Activated CD8-positive, alpha-beta memory T cell treated with anti-CD3 and anti-CD28 coated beads for 36 hours (primary cell): ENCODE data around the gene HS3ST3A1. TPM values are rescaled to one million over a fixed set of nuclear protein-coding genes. Genes with fewer than 3 reads are reported as not detected.
"Not testable (repeated sequence)": the region's sequence is repeated elsewhere in the genome, so short reads cannot be mapped to it uniquely, and the experiment has no call there.

Source experiments
- CTCF ChIA-PET: fragments of 350-600 bp; sonication (Branson Sonifier 250); formaldehyde crosslinking; loops from one replicate; lab custom pipeline; 2021; ENCODE audit warnings: antibody characterized with exemption; lab: Charles Lee
- POLR2A ChIA-PET: fragments of 350-600 bp; sonication (Branson Sonifier 250); formaldehyde crosslinking; loops from one replicate; lab custom pipeline; 2021; ENCODE audit warnings: antibody characterized with exemption; lab: Charles Lee
- total RNA-seq, 2 experiments: library from RNA; stranded (reverse); gene quantifications; one replicate each; pipeline ENCODE4 v1.2.3, GENCODE V29; 2021

Gene HS3ST3A1
- total RNA-seq, 2 experiments from 2014 or later: 0.08 TPM; not detected in 1

DNA sequence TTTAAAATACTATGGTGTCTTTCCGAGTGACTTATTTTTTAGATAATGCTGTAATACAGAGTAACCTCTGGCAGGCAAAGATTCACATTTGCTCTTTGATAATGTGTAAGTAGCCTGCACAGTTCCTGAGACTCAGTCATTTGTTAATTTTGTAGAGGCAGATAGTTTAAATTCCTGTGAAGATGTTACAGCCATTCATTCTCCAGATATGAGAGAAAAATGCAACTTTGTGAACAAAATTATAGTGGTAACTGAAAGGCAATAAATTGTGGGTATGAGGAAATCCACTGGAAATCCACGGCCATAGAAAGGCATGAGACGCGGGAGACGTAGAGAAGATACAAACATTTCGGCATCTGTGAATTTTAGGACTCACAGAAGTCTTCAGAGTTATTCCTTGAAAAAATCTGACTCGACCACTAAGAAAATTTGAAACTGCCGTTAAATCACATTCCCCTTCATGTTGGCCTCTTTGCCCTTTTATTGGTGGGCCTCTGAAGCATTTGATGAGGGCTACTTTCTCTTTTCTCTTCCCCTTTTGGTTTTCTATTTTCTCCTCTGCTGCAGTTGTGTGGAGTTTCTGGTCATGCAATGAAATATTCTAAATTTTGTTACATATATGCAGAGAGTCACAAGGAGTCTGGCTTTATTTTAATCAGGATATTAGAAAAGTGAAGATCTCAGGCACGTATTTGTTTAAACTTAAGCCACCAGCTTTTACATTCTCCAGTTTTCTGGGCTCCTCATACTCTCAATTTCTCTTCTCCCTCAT lies 18.8 kb downstream of the HS3ST3A1 start:
- POLR2A ChIA-PET: no interaction called here
- CTCF ChIA-PET: no interaction called here

DNA sequence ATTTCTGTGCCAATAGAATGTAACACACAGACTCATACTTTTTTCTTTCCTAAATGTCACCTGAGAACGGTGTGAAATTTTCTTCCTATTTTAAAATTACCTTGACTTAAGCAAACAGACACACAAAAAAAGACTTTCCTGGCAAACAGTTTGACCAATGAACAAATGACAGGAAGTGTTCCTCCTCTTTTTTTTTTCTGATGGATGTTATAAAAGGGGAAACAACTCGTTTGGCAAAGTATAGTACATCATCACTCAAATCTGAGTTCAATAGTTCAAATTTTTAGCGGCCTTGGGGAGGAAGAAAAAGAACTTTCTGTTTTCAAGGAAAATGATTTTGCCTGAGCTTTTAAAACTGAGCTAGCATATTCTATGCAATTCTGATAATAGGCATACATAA lies 19.8 kb downstream of the HS3ST3A1 start:
- POLR2A ChIA-PET: interaction anchor here (0.6 kb wide), 1 partner anchor 211 kb away, joined by 3 read pairs; no protein-coding TSS in a partner anchor
- CTCF ChIA-PET: no interaction called here

DNA sequence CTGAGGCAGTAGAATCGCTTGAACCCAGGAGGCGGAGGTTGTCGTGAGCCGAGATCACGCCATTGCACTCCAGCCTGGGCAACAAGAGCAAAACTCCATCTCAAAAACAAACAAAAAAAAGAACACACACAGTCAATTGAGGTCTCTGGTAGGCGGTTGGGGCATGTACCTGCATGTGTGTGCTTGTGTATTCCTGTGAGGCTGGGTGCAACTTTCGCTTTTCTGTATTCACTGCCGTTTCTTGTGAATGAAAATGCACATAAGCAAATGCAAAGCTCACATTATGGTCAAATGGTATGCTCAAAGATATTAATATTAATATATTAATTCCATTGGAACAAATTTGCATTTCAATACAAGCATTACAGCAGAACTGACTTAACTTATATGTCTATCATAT lies 20.9 kb downstream of the HS3ST3A1 start:
- POLR2A ChIA-PET: no interaction called here
- CTCF ChIA-PET: no interaction called here

DNA sequence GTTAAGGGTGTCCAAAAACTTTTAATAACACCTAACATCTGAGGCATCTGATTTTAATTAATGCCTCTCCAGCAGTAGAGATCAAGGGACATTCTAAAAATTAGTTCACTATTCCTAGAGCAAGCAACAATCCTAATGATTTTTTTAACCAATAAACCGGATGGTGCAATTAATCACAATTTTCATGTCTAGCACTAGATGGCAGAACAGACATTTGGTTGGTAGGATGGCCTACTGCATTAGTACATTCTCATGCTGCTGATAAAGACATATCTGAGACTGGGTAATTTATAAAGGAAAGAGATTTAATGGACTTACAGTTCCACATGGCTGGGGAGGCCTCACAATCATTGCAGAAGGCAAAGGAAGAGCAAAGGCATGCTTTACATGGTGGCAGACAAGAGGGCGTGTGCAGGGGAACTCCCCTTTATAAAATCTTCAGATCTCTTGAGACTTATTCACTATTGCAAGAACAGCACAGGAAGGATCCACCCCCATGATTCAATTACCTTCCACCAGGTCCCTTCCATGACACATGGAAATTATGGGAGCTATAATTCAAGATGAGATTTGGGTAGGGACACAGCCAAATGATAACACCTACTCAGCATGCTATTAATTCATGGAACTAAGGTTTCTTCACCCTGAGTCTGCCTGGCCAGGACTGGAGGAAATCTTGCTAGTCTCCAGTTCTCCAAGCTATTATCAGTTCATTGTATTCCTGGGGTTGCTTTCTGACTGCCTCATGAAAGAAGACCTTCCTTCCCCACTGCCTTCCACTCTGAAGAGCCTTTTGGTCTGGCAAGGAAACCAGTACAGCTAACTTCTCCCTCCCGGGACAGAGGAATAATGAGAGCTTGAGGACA lies 24.8 kb downstream of the HS3ST3A1 start:
- CTCF ChIA-PET: no interaction called here
- POLR2A ChIA-PET: no interaction called here

DNA sequence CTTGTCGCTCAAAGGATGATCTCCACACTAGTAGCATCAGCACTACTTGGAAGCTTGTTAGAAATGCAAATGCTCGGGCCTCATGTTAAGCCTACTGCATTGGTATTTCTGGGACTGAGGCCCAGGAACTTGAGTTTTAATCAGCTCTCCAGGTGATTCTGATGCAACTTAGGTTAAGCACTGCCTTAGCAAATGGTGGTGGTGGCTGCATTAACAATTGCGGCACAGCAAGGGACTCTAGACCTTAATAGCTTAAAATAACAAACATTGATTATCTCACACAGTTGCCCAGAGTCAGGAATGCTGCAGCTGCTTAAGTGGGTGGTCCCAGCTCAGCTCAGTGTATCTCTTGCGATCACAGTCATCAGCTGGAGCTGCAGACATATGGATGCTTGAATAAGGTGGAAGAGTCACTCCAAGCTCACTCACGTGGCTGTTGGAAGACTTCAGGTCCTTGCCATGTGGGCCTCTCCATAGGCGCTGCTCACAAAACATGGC lies 25.8 kb downstream of the HS3ST3A1 start:
- CTCF ChIA-PET: no interaction called here
- POLR2A ChIA-PET: no interaction called here

DNA sequence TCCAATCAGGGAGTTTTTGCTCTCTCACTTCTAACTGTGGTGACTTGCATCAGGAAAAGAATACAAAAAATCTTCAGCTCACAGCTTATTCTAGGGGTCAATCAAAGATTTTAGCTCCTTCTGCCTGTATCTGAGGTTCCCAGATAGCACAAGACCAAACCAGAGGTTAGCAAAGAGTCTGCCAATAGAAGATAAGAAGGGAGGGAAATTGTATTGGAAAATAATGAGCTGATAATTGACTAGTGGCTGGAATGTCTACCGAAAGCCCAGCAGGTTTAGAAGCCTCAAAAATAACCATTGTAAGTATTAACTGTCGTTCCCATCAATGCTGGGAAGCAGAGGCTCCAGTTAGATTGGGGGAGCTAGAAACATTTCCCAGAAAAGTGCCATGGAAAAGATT lies 26.3 kb downstream of the HS3ST3A1 start:
- POLR2A ChIA-PET: no interaction called here
- CTCF ChIA-PET: no interaction called here

DNA sequence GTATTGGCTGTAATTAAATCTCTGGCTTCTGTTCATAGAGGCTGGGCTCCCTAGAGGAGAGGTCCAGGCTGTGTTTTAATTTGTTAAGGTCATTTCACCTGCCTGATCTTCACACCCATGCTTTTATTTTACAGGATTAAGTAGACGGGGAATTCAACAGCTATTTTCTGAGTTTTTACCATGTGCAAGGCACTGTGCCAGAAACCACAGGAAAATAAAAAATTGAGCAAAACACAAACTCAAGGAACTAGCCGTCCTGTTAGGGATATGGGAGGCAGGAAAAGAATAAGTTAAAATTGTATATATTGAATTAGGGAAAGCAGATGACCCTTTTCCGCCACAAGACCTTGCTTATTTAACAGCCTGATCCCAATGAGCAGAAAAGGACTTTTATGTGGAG lies 29.1 kb downstream of the HS3ST3A1 start:
- CTCF ChIA-PET: no interaction called here
- POLR2A ChIA-PET: no interaction called here

DNA sequence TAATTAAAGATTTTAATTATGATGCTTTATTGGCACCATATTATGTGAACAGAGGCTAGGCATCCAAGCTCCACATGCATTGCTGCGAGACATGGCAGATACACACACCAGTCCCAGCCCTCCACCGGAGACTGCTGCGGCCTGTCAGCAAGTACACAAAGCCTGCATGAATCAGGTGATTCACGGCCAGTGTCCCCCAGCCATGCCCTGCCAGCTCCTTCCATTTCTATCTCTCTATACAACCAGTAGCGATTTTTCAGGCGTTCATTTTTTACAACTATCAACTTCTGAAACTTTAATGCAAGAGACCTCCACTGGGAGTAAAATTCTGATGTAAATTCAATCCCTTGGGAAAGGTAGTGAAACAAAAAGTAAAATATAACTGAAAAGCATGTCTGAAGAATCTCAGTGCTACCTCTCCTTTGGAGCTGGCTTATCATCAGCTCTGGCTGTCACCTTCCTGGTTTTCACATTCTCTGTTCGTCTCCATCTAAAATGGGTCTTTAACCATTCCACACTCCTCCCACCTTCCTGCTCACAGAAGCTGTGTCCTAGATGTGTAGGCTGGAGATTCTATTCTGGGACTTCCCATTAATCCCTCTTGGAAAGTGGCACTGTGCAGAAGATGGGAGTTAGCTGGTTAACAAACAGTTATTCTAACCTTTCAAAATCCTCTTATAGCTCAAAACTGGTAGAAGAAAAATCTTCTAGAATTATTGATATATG lies 32.2 kb downstream of the HS3ST3A1 start:
- CTCF ChIA-PET: interaction anchor here (0.5 kb wide), 1 partner anchor 1015 kb away, joined by 3 read pairs; no protein-coding TSS in a partner anchor

DNA sequence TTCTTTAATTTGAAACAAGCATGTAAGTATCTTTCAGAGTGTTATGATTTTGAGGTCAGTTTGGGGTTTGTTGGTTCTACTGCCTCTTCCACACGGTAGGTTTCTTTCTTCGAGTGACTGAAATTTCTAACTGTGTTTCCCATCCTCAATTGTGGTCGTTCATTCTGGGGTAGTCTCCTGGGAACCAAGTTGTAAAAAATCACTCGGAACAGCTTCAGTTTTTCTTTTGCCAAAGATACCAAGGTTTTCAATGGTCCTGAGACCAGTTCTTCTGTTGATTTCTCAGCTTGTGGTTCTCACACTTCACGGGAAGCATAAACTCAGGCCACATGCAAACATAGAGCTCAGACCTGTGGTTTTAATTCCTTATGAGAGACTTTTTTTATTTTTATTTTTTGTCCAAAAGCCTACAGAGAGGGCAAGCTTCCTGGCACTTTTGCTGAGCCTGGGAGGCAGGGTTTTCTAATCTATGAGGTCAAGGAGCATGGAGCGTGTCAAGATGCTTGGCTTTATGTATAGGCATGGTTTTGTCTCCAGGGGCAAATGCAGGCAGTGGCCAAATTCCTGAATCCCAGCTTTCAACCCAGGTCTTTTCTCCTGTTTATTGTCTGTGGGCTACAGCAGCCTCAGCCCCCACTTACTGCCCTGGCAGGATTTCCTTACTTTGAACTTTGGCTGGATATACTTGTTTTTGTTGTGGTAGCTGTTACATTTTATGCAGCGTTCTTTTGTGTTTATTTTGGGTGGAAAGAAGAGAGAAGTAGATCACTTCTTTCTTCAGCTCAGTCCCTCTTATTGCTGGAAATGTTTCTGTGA lies 32.9 kb downstream of the HS3ST3A1 start:
- ChIA-PET CTCF (no interaction called here), POLR2A (no interaction called here)

More for the DNA sequence above, 32.2 kb downstream of the HS3ST3A1 start:
- POLR2A ChIA-PET: no interaction called here

DNA sequence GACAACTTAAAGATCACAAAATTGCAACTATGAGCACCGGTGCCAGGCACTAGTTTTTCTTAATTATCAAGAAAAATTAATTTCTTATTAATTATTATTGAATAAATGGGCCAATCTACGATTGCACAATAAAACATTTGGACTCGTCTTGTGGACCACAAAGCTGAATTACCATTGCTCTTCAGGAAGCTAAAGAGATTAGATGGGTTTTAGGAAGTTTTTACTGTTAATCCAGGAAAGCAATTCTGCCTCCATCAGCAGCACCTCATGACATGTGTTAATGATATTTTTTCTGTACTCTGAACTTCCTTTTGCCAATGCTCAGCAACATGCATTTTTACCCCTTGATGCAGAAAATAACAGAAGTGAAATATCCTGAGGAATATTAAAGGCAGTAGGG lies 37.9 kb downstream of the HS3ST3A1 start:
- CTCF ChIA-PET: no interaction called here
- POLR2A ChIA-PET: no interaction called here

DNA sequence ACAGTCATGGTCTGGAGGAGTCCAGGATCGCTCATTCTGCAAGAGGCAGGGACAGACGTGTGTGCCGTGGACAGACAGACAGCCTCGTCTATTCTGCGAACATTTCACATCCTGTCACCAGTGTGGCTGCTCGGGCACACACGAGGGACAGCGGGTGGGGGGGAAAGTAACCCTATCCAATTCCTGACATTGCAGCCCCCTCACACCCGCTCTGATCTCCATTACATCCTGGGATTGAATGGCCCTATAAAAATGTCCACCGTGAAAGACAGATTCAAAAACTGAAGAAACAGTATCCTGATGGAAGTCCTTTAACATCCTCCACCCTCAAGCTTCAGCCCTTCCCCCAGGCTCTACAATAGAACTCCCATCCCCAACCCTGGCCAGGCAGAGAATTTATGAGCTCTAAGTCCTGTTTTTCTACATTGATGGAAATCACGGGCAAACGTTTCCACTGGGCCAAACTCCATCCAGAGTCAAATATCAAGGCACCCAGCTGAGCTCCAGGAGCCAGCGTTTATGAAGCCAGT lies 39.4 kb downstream of the HS3ST3A1 start:
- CTCF ChIA-PET: no interaction called here
- POLR2A ChIA-PET: no interaction called here

DNA sequence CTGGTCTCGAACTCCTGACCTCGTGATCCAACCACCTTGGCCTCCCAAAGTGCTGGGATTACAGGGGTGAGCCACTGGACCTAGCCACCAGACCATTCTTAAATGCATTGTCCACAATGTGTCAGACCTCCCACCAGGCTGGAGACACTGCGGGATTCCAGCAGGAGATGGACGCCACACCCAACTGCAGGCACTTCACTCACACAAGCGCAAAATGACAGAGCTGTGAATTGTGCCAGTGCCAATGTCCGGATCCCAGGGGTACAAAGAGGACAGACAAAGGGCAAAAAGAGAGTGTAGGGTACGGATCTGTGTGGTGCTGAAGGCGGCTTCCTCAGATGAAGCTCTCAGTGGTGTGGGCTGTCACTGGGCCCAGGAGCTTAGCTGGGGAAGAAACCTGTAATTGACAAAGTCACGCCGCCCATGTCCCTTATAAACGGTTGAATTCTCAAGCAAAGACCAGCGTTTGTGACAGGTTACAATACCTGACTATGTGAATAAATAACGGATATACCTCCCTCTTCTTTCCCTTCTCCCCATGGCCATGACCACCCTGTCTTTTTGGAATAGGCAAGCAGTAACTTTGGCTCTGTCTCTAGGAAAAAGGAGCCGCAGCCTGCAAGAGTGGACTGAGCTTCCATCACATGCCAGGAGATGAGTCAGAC lies 40.0 kb downstream of the HS3ST3A1 start:
- POLR2A ChIA-PET: no interaction called here
- CTCF ChIA-PET: no interaction called here

DNA sequence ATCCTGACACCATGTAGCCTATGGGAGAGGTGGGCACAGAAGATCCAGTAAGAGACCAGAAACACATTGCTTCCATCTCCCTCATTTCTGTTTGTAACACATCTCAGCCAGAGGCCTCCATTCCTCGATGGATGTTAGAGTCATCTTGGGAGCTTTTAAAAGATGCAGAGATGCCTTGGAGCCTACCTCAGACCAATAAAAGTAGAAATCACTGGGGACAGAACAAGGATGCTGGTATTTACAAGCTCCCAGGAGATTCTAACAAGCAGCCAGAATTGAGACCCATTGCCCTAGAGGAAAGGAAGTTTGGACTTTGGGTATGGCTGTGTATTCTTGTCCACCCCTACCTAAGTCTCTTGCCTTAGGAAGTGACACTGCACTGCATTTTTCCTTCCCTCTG lies 40.8 kb downstream of the HS3ST3A1 start:
- CTCF ChIA-PET: no interaction called here
- POLR2A ChIA-PET: no interaction called here

DNA sequence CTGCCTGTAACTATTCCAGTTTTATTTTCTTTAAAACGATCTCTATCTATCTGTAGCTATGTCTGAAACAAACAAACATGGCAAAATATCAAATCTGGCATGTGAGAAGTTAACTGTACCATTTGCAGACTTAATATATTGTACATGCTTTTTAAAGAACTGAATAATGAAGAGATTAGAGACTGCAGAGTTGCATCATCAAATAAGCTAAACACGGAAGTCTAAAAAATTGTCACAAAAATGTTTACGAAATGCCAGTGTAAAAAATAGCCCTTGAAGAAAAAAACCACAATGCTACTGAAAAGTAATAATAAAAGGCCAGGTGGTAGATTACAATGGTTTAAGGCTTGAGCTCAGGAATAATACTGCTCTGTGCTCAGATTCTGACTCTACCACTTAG lies 43.1 kb downstream of the HS3ST3A1 start:
- ChIA-PET POLR2A (no interaction called here), CTCF (interaction anchor here (0.6 kb wide), 1 partner anchor 771 kb away, joined by 3 read pairs; no protein-coding TSS in a partner anchor)

DNA sequence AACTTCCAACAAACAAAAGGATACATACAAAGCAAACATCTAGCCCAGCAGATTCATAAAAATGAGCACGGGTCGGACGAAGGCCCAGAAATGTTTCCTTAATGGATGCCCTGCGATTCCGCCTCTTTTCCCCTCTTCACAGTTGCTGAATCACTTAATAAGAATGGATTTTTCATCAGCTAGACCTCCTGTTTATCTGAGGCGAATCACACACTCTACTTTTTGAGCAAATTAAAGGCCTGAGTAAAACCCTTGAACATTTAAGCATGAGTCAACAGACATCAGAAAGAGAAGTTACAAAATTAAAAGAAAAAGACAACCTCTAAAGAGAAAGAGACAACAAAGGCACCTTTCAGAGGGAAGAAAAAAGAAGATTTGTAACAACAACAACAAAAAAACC lies 44.7 kb downstream of the HS3ST3A1 start:
- ChIA-PET CTCF (no interaction called here), POLR2A (no interaction called here)

DNA sequence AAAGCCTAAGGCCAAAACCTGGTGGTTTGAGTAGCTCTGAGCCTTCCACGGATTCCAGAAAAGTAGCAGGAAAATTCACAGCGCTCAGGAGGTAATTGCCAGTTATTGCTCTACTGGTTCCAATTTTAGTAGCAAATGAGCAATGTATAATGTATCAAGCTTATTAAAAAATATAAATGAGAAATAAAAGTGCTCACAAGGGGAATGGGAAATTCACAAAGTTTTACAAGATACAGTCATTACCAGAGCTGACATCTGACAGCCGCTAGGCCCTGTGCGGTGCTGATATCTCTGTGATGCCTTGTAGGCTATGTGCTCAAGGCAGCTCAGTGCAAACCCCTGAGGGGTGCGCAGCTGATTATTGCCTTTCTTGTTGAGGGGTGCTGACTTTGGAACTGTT lies 47.5 kb downstream of the HS3ST3A1 start:
- ChIA-PET POLR2A (no interaction called here), CTCF (no interaction called here)

DNA sequence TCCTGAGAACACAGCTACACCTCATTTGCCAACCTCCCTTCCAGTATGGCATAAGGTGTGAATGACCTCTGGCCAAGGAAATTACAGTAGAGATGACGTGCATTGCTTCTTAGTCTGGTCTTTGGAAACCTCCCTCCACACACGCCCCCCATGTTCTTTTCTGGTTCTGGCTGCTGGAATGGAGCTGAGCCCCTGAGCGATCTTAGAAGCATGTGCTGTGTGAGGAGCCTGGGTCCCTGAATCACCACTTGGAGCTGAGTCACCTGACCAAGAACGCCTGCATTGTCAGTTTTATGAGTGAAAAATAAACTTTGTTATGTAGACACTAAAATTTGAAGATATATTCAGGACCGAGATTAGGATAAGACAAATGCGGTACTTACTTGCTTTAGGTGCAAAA lies 51.4 kb downstream of the HS3ST3A1 start:
- ChIA-PET CTCF (no interaction called here), POLR2A (no interaction called here)

DNA sequence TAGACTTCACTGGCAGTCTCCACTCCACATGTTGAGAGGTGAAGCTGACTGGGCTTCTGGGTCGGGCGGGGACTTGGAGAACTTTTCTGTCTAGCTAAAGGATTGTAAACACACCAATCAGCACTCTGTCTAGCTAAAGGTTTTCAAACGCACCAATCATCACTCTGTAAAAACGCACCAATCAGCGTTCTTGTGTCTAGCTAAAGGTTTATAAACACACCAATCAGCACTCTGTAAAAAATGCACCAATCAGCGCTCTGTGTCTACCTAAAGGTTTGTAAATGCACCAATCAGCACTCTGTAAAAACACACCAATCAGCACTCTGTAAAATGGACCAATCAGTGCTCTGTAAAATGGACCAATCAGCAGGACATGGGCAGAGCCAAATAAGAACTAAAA lies 53.2 kb downstream of the HS3ST3A1 start:
- POLR2A ChIA-PET, CTCF ChIA-PET: not testable (repeated sequence)
